GM18505 (cell line): ENCODE results near the gene KCNA5.

Source experiments
- ATAC-seq: cut with Tn5 transposase; IDR thresholded peaks from one replicate; pipeline ENCODE4 v1.9.1; 2021; ENCODE audit not compliant: unreplicated experiment
- POLR2A ChIP-seq: IDR thresholded peaks from 4 replicates; pipeline ENCODE4 v1.6.1; 2011; ENCODE audit warnings: borderline replicate concordance; ENCODE audit not compliant: insufficient read depth, insufficient read length; ENCODE audit errors: extremely low read depth

KCNA5 gene

GRCh38 chr12:5083955-5084849 is 40.5 kb downstream of the KCNA5 start:
- no peak for TF ChIP-seq POLR2A
- ATAC-seq = no peak

- no peak for ATAC-seq
- TF ChIP-seq POLR2A = no peak
Measured at GRCh38 chr12:5085896-5086295, 42.2 kb downstream of the KCNA5 start.

- no peak for TF ChIP-seq POLR2A
- no peak for ATAC-seq
Measured at GRCh38 chr12:5087831-5088554, 44.3 kb downstream of the KCNA5 start.

- TF ChIP-seq POLR2A = no peak
- ATAC-seq = no peak
Measured at GRCh38 chr12:5088586-5089264, 45.0 kb downstream of the KCNA5 start.

- no peak for TF ChIP-seq POLR2A
- no peak for ATAC-seq
Measured at GRCh38 chr12:5094551-5094950, 50.9 kb downstream of the KCNA5 start.

GRCh38 chr12:5094986-5095385 is 51.3 kb downstream of the KCNA5 start:
- ATAC-seq = no peak
- TF ChIP-seq POLR2A = no peak
